Subcutaneous adipose tissue (tissue), 4 donors: ENCODE data around the gene SMARCAL1. TPM values are rescaled to one million over a fixed set of nuclear protein-coding genes. Genes with fewer than 3 reads are reported as not detected.

Experiments
- CTCF ChIP-seq: fragments of 450-650 bp; IDR thresholded peaks from one replicate; pipeline ENCODE4 v1.5.1; 2016; ENCODE audit warnings: low read depth, mild to moderate bottlenecking, control low read depth, antibody characterized with exemption, moderate library complexity
- total RNA-seq, 4 donors: library from RNA; depleted of rRNA; stranded (reverse); fragments of >200 nt; gene quantifications; one replicate each; pipeline ENCODE4 v1.1.0, GENCODE V29; 2016

The SMARCAL1 gene
- total RNA-seq, 4 donors from 2014 or later, result 13.2 to 39.7 (median 23.6) TPM

GRCh38 chr2:216387262-216387661, 25.0 kb upstream of the SMARCAL1 start:
- no peak for TF ChIP-seq CTCF

GRCh38 chr2:216388046-216388884, 24.0 kb upstream of the SMARCAL1 start:
- no peak for TF ChIP-seq CTCF

- no peak for TF ChIP-seq CTCF
These were observed 22.7 kb upstream of the SMARCAL1 start for GRCh38 chr2:216389570-216389969.

GRCh38 chr2:216391401-216391800, 20.9 kb upstream of the SMARCAL1 start:
- no peak for TF ChIP-seq CTCF

GRCh38 chr2:216392018-216392562, 20.2 kb upstream of the SMARCAL1 start:
- TF ChIP-seq CTCF, result no peak

GRCh38 chr2:216392945-216393840, 19.1 kb upstream of the SMARCAL1 start:
- TF ChIP-seq CTCF, result no peak

- TF ChIP-seq CTCF, result no peak
These were observed 17.4 kb upstream of the SMARCAL1 start for GRCh38 chr2:216394881-216395280.
